ENCODE results near the gene MED13L. TPM values are rescaled to one million over a fixed set of nuclear protein-coding genes. Genes with fewer than 3 reads are reported as not detected.

Gene MED13L
- total and polyA plus RNA-seq, 4 donors, result 7.9 to 94.0 (median 37.7) TPM

GRCh38 chr12:116165036-116165425 lies 112.5 kb downstream of the MED13L start:
- DNase-seq (ENCODE audit: low spot score), result no peak
- H3K27ac ChIP-seq (ENCODE audit: low read depth in 1 of 2, low read length in 2 of 2), result peak overlapping the region in 1 of 2 donors; percentile 10
- no peaks in the 10 kb centered on the region for H3K9me3 ChIP-seq (ENCODE audit: control insufficient read depth in 4 of 4, low read length in 3 of 4)
- peaks cover 1 to 22% (median 20%) of the 10 kb centered on the region in 4 donors for H3K4me1 ChIP-seq (ENCODE audit: control insufficient read depth in 4 of 4, insufficient read depth in 4 of 4, low read length in 3 of 4)
- H3K27me3 ChIP-seq (ENCODE audit: control insufficient read depth in 4 of 4, insufficient read depth in 4 of 4, low read length in 3 of 4), result no peaks in the 10 kb centered on the region
- no peaks in the 10 kb centered on the region for H3K36me3 ChIP-seq (ENCODE audit: control insufficient read depth in 4 of 4, insufficient read depth in 3 of 4, low read depth in 1 of 4, low read length in 3 of 4)
- H3K4me3 ChIP-seq (ENCODE audit: low read depth in 1 of 3, low read length in 3 of 3), result no peak overlapping the region
- TF ChIP-seq GABPA (IDR thresholded peaks at IDR 0.05 in 1 of 2, conservative IDR thresholded peaks at IDR 0.05 in 1 of 2) (no peak), YY1 (IDR thresholded peaks at IDR 0.05) (no peak), RAD21 (IDR thresholded peaks at IDR 0.05) (no peak), MAX (IDR thresholded peaks at IDR 0.05) (no peak), ZBTB33 (IDR thresholded peaks at IDR 0.05) (no peak), RXRA (IDR thresholded peaks at IDR 0.05) (no peak), EGR1 (IDR thresholded peaks at IDR 0.05; ENCODE audit: low read depth in 2 of 2) (no peak), FOXA2 (IDR thresholded peaks at IDR 0.05) (no peak), SP1 (IDR thresholded peaks at IDR 0.05) (no peak), HNF4A (conservative IDR thresholded peaks at IDR 0.05) (no peak), TAF1 (conservative IDR thresholded peaks at IDR 0.05) (no peak)
- TF ChIP-seq, protein P1, sequence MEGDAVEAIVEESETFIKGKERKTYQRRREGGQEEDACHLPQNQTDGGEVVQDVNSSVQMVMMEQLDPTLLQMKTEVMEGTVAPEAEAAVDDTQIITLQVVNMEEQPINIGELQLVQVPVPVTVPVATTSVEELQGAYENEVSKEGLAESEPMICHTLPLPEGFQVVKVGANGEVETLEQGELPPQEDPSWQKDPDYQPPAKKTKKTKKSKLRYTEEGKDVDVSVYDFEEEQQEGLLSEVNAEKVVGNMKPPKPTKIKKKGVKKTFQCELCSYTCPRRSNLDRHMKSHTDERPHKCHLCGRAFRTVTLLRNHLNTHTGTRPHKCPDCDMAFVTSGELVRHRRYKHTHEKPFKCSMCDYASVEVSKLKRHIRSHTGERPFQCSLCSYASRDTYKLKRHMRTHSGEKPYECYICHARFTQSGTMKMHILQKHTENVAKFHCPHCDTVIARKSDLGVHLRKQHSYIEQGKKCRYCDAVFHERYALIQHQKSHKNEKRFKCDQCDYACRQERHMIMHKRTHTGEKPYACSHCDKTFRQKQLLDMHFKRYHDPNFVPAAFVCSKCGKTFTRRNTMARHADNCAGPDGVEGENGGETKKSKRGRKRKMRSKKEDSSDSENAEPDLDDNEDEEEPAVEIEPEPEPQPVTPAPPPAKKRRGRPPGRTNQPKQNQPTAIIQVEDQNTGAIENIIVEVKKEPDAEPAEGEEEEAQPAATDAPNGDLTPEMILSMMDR (IDR thresholded peaks at IDR 0.05; ENCODE audit: low read depth, low read length, missing input control), result no peak
- TF ChIP-seq, protein P2, sequence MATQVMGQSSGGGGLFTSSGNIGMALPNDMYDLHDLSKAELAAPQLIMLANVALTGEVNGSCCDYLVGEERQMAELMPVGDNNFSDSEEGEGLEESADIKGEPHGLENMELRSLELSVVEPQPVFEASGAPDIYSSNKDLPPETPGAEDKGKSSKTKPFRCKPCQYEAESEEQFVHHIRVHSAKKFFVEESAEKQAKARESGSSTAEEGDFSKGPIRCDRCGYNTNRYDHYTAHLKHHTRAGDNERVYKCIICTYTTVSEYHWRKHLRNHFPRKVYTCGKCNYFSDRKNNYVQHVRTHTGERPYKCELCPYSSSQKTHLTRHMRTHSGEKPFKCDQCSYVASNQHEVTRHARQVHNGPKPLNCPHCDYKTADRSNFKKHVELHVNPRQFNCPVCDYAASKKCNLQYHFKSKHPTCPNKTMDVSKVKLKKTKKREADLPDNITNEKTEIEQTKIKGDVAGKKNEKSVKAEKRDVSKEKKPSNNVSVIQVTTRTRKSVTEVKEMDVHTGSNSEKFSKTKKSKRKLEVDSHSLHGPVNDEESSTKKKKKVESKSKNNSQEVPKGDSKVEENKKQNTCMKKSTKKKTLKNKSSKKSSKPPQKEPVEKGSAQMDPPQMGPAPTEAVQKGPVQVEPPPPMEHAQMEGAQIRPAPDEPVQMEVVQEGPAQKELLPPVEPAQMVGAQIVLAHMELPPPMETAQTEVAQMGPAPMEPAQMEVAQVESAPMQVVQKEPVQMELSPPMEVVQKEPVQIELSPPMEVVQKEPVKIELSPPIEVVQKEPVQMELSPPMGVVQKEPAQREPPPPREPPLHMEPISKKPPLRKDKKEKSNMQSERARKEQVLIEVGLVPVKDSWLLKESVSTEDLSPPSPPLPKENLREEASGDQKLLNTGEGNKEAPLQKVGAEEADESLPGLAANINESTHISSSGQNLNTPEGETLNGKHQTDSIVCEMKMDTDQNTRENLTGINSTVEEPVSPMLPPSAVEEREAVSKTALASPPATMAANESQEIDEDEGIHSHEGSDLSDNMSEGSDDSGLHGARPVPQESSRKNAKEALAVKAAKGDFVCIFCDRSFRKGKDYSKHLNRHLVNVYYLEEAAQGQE (IDR thresholded peaks at IDR 0.05), result no peak
- 54% methylated on average over 4 of the region's 4 CpGs for WGBS
- no peak overlapping the region for H3K9ac ChIP-seq (ENCODE audit: low read depth in 1 of 2, low read length in 2 of 2)

GRCh38 chr12:116164250-116165035 lies 113.0 kb downstream of the MED13L start:
- no peaks in the 10 kb centered on the region for H3K9me3 ChIP-seq (ENCODE audit: control insufficient read depth in 4 of 4, low read length in 3 of 4)
- no peak for DNase-seq (ENCODE audit: low spot score)
- H3K36me3 ChIP-seq (ENCODE audit: control insufficient read depth in 4 of 4, insufficient read depth in 3 of 4, low read depth in 1 of 4, low read length in 3 of 4), result no peaks in the 10 kb centered on the region
- peaks cover 1 to 25% (median 22%) of the 10 kb centered on the region in 4 donors for H3K4me1 ChIP-seq (ENCODE audit: control insufficient read depth in 4 of 4, insufficient read depth in 4 of 4, low read length in 3 of 4)
- no peak overlapping the region for H3K9ac ChIP-seq (ENCODE audit: low read depth in 1 of 2, low read length in 2 of 2)
- peak overlapping the region in 1 of 2 donors; percentile 10 for H3K27ac ChIP-seq (ENCODE audit: low read depth in 1 of 2, low read length in 2 of 2)
- 47% methylated on average over 3 of the region's 3 CpGs for WGBS
- no peaks in the 10 kb centered on the region for H3K27me3 ChIP-seq (ENCODE audit: control insufficient read depth in 4 of 4, insufficient read depth in 4 of 4, low read length in 3 of 4)
- no peak overlapping the region for H3K4me3 ChIP-seq (ENCODE audit: low read depth in 1 of 3, low read length in 3 of 3)
- TF ChIP-seq, protein P1 (IDR thresholded peaks at IDR 0.05; ENCODE audit: low read depth, low read length, missing input control), result no peak
- TF ChIP-seq RXRA (IDR thresholded peaks at IDR 0.05), result no peak
- no peak for TF ChIP-seq RAD21 (IDR thresholded peaks at IDR 0.05)
- no peak for TF ChIP-seq EGR1 (IDR thresholded peaks at IDR 0.05; ENCODE audit: low read depth in 2 of 2)
- TF ChIP-seq GABPA (IDR thresholded peaks at IDR 0.05 in 1 of 2, conservative IDR thresholded peaks at IDR 0.05 in 1 of 2), result no peak
- TF ChIP-seq NR2F2 (IDR thresholded peaks at IDR 0.05), result no peak
- no peak for TF ChIP-seq FOXA1 (IDR thresholded peaks at IDR 0.05)
- no peak for TF ChIP-seq HNF4G (IDR thresholded peaks at IDR 0.05)
- TF ChIP-seq, protein P2 (IDR thresholded peaks at IDR 0.05), result no peak
